Neural progenitor cell (in vitro differentiated cells): Measurements from ENCODE around the gene ZPBP2.

Experiments used
- CTCF ChIP-seq: fragments of 200-600 bp; sonication (generic); IDR thresholded peaks from 2 replicates; pipeline ENCODE4 v1.5.1; 2017; ENCODE audit warnings: antibody characterized with exemption, mild to moderate bottlenecking
- EZH2 ChIP-seq: fragments of 200-600 bp; sonication (generic); IDR thresholded peaks from 2 replicates; pipeline ENCODE4 v1.6.1; 2017; ENCODE audit warnings: antibody characterized with exemption, mild to moderate bottlenecking, moderate library complexity
- EZH2phosphoT487 ChIP-seq: fragments of 200-600 bp; sonication (generic); IDR thresholded peaks from 2 replicates; pipeline ENCODE4 v1.6.1; 2017; ENCODE audit warnings: antibody characterized with exemption

DNA sequence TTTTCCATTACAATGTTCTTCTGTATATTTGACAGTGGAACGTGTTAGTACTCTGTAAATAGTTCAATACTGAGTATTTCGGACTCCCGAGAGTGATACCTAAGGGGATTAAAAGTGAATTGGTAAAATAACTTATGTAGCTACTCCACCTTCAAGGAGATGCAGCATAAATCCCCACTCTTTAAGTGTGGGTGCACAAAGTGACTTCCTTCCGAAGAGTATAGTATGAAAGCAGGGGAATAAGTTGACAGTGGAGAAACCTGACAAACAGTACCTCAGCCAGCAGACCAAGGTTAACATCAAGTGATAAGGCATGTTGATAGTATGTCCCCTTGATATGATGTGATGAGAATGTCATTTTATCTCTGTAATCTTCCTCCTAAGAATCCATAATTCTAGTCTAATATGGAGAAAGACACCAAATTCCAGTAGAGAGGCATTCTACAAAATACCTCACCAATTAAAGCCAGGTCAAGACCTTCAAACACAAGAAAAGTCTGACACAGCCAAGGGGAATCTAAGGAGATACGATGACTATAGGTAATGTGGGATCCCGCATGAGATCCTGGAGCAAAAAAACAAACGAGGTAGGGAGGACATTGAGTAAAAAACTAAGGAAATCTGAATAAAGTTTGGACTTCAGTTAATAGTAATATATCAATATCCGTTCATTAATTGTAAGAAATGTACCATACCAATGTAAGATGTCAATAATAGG, 1.8 kb upstream of the ZPBP2 start:
- TF ChIP-seq CTCF (no peak), EZH2phosphoT487 (no peak), EZH2 (no peak)
